Mammary epithelial cell (primary cell): ENCODE measurements around the gene DCC.

ENCODE experiments used
- CTCF ChIP-seq, 2 donors: IDR thresholded peaks in 1 of 2; conservative IDR thresholded peaks in 1 of 2; 2 replicates each; pipeline ENCODE4 v1.5.1; 2011 to 2012; ENCODE audit warnings: inconsistent platforms in 2 of 2, low read length in 2 of 2, mild to moderate bottlenecking in 2 of 2, control low read depth in 1 of 2, low read depth in 1 of 2; ENCODE audit not compliant: insufficient read depth in 1 of 2; ENCODE audit errors: extremely low read depth in 1 of 2
- EZH2 ChIP-seq: IDR thresholded peaks from 2 replicates; pipeline ENCODE4 v1.6.1; 2012; ENCODE audit warnings: low read length, inconsistent platforms, borderline replicate concordance

- TF ChIP-seq CTCF (conservative IDR thresholded peaks at IDR 0.05 in 1 of 2, IDR thresholded peaks at IDR 0.05 in 1 of 2; ENCODE audit: extremely low read depth in 1 of 2, insufficient read depth in 1 of 2, low read depth in 1 of 2, low read length in 2 of 2) (no peak), EZH2 (no peak)
Measured at GRCh38 chr18:53056064-53056463, 716.1 kb downstream of the DCC start.
